Measurements from ENCODE around the gene PHKB. TPM values are rescaled to one million over a fixed set of nuclear protein-coding genes. Genes with fewer than 3 reads are reported as not detected.

The PHKB gene
- total RNA-seq, 1 experiment from 2014 or later = 38.8 TPM

DNA sequence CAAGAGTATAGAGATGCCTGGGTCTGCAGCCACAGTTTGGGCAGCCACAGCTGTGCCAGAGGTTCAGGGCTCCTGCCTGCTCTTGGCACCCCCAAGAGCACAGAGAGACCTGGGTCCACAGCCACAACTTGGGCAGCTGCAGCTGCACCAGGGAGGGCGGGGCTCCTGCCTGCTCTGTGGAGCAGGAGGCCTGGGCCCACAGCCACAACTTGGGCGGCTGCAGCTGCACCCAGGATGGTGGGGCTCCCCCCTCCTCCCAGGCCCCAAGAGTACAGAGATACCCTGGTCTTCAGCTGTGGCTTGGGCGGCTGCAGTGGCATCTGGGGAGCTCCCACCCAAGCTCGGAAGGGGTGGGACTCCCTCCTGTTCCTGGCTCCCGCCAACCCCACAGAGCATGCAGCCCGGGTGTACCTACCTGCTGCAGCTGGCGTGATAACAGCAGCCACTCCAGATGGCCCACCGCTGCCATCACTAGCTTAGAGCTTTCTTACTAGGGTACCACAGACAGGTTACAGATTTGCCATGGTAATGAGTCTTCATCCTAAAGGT lies 72.7 kb downstream of the PHKB start:
- H2BK20ac ChIP-seq (ENCODE audit: low read depth, low read length, poor library complexity, severe bottlenecking) = no peak overlapping the region
- no peak overlapping the region for H3K23ac ChIP-seq (ENCODE audit: insufficient read length, low read depth, low read length)
- Mint-ChIP-seq H3K4me3 (no peak overlapping the region), H3K4me1 (peaks cover 0 to 6% of the 10 kb centered on the region in 2 experiments; a peak in 1 of 4 replicates), H3K36me3 (ENCODE audit: insufficient read depth in 1 of 3, low read depth in 3 of 3) (peaks cover 2 to 6% (median 4%) of the 10 kb centered on the region in 3 experiments; a peak in 4 of 7 replicates), H3K27ac (no peak overlapping the region), H3K9me3 (peaks cover 0 to 4% of the 10 kb centered on the region in 2 experiments; a peak in 2 of 5 replicates), H3K27me3 (ENCODE audit: low read depth) (no peaks in the 10 kb centered on the region)
- no peak overlapping the region for H2BK15ac ChIP-seq (ENCODE audit: low read depth, low read length)
- no peaks in the 10 kb centered on the region for H3K4me1 ChIP-seq (ENCODE audit: insufficient read depth, low read length)
- H3K14ac ChIP-seq (ENCODE audit: insufficient read depth, low read length) = no peak overlapping the region
- H4K5ac ChIP-seq (ENCODE audit: insufficient read length, low read depth, low read length) = no peak overlapping the region
- no peak overlapping the region for H4K8ac ChIP-seq (replicated peaks; ENCODE audit: insufficient read length, low read depth, low read length)
- H2BK5ac ChIP-seq (ENCODE audit: insufficient read length, low read length) = no peak overlapping the region
- H3K9me3 ChIP-seq (ENCODE audit: control insufficient read depth, low read depth, low read length) = no peaks in the 10 kb centered on the region
- H3T11ph ChIP-seq (ENCODE audit: low read length) = no peak overlapping the region
- H3K56ac ChIP-seq (ENCODE audit: insufficient read length, low read depth, low read length) = no peak overlapping the region
- H3K9ac ChIP-seq (ENCODE audit: extremely low read depth, insufficient read length, low read length) = no peak overlapping the region
- no peaks in the 10 kb centered on the region for H3K79me1 ChIP-seq (ENCODE audit: insufficient read depth, low read depth, low read length, poor library complexity, severe bottlenecking)
- no peaks in the 10 kb centered on the region for H4K20me1 ChIP-seq (ENCODE audit: control insufficient read depth, insufficient read depth, insufficient read length)
- H3K27me3 ChIP-seq (ENCODE audit: insufficient read depth, low read length) = no peaks in the 10 kb centered on the region
- no peak overlapping the region for H3K18ac ChIP-seq (ENCODE audit: insufficient read length, low read depth, low read length)
- no CpG with 5 or more reads among the region's 8 CpGs for WGBS (ENCODE audit: extremely low coverage, insufficient read length, low lambda C conversion rate)
- no peak overlapping the region for H2BK120ac ChIP-seq (ENCODE audit: low read depth, low read length, poor library complexity, severe bottlenecking)
- no peaks in the 10 kb centered on the region for H3K23me2 ChIP-seq (ENCODE audit: insufficient read length, low read depth, low read length, poor library complexity, severe bottlenecking)
- no peak overlapping the region for H2AK5ac ChIP-seq (ENCODE audit: insufficient read length, low read length)
- no peak overlapping the region for H2BK12ac ChIP-seq (ENCODE audit: insufficient read length, low read depth, low read length)
- no peak overlapping the region for H3K4ac ChIP-seq (ENCODE audit: low read depth, low read length)
- H4K91ac ChIP-seq (ENCODE audit: insufficient read length, low read depth, low read length) = no peak overlapping the region
- H3K27ac ChIP-seq (ENCODE audit: insufficient read length, low read depth, low read length) = no peak overlapping the region
- H2AFZ ChIP-seq (ENCODE audit: low read length) = no peak overlapping the region
- H3K79me2 ChIP-seq (ENCODE audit: insufficient read depth, low read length) = no peaks in the 10 kb centered on the region
- TF ChIP-seq, protein P1, sequence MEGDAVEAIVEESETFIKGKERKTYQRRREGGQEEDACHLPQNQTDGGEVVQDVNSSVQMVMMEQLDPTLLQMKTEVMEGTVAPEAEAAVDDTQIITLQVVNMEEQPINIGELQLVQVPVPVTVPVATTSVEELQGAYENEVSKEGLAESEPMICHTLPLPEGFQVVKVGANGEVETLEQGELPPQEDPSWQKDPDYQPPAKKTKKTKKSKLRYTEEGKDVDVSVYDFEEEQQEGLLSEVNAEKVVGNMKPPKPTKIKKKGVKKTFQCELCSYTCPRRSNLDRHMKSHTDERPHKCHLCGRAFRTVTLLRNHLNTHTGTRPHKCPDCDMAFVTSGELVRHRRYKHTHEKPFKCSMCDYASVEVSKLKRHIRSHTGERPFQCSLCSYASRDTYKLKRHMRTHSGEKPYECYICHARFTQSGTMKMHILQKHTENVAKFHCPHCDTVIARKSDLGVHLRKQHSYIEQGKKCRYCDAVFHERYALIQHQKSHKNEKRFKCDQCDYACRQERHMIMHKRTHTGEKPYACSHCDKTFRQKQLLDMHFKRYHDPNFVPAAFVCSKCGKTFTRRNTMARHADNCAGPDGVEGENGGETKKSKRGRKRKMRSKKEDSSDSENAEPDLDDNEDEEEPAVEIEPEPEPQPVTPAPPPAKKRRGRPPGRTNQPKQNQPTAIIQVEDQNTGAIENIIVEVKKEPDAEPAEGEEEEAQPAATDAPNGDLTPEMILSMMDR (conservative IDR thresholded peaks at IDR 0.05) = no peak
- no peak overlapping the region for H3K4me2 ChIP-seq (ENCODE audit: insufficient read depth, insufficient read length, low read length)
- no peak for DNase-seq
